Stimulated activated CD4-positive, alpha-beta T cell treated with anti-CD3 and anti-CD28 coated beads, Interleukin-15, amount 100 ng/mL, for 1 hour (primary cell): Measurements from ENCODE around the gene ATF6B.
"Not testable (repeated sequence)": the region's sequence is repeated elsewhere in the genome, so short reads cannot be mapped to it uniquely, and the experiment has no call there.

Experiments
- DNase-seq, 2 donors: peaks; one replicate each; pipeline ENCODE4 v3.0.0-alpha.2; 2020; ENCODE audit warnings: low read depth in 1 of 2, low spot score in 1 of 2

ATF6B gene

DNA sequence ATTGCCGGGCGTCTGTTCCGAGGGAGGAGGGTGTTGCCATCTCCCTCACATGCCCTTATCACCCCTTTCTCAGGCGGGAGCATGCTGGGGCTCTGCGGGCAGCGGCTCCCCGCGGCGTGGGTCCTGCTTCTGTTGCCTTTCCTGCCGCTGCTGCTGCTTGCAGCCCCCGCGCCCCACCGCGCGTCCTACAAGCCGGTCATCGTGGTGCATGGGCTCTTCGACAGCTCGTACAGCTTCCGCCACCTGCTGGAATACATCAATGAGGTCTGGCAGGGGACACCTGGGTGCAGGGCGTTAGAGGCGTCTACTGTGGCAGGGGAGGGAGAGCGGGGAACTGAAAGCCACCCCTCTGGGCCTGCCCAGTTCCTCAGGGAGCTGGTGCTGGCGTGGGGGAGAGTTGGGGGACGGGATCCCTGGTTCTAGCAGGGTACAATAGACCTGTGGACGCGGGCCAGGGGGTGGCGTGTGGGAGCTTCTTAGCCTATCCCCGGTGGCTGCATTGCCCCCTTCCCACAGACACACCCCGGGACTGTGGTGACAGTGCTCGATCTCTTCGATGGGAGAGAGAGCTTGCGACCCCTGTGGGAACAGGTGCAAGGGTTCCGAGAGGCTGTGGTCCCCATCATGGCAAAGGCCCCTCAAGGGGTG lies 26.6 kb upstream of the ATF6B start:
- DNase-seq: peak in 1 of 2 donors; percentile 36

DNA sequence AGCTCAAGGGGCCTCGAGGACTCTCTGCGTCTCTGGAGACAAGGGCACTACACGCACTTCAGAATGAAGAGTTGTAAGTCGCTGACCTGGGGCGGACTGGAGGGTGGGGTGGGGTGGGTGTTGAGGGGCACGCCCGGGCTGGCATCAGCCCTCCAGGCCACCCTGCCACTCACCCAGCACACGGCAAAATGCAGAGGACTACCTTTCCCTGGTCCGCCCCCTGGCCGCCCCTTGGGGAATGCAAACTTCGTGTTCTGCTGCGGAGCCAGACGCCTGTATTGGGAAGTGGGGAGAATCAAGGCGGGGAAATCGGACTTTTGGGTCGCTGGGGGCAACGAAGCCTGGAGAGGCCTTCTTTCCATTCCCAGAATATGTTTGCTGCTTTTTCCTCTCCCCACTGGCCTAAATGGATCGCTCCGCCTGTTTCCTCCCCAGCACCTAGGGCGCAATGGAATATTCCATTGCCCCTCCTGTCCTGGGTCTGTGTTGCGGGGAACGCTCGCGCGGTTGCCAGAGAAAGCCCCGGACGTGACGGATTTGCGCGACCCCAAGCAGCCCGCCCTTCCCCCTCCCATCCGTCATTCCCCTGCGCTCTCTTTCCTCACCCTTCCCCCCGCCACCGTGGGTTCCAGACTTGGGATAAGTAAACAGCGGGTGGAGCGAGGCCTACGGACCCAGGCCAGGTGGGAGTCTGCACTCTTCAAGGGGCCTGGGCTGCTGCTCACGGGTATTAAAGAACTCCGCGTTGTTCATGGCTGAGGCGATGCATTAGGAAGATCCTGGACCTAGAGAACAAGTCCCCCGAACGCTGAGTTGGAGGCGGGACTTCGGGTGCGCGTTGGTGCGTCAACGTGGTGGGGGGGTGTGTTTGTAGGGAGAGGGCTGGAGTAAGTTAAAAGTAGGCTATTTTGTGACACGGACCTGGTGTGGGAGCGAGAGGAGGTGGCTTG lies 25.8 kb upstream of the ATF6B start, which contains the start of gene PPT2:
PPT2 (plus strand) TSS at position 578 of the 950 bp plus-strand sequence. CDS start 454 bp downstream, outside the sequence.
- peak; percentile 37 to 48 for DNase-seq

DNA sequence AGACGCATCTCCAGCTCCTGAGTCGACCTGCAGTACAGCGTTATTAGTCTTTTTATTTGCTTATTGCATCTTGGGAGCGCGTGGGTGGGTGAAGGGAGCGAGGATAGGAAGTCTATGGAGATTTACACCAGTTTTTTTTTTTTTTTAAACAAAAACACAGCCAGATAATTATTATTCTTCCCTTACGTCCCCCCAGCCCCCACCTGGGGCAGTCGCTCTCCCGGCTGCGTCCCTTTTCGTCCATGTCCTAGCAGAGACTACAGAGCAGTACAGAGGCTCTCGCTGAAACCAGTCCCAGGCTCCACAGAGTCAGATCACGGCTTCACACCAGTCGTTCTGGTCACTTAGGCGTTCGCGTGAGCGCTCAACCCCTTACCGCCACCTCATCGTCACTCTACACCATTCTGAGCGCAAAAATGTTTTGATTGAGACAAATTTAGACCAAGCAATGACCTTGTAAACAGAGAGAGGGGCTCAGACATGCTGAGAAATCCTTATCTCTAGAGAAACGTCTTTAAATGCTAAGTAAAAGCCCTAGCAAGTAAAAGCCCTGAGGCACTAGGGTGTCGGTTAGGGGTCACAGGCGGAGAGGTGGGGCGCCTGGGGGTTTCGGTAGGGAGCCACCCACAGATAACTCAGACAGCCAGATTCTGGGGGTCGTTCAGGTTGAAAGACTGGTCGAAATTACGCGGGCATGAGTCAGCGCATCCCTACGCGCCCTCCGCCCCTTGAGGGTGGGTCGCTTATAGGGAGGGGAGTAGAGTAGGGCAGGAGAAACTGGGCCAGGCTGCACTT lies 24.9 kb upstream of the ATF6B start:
- DNase-seq: no peak

DNA sequence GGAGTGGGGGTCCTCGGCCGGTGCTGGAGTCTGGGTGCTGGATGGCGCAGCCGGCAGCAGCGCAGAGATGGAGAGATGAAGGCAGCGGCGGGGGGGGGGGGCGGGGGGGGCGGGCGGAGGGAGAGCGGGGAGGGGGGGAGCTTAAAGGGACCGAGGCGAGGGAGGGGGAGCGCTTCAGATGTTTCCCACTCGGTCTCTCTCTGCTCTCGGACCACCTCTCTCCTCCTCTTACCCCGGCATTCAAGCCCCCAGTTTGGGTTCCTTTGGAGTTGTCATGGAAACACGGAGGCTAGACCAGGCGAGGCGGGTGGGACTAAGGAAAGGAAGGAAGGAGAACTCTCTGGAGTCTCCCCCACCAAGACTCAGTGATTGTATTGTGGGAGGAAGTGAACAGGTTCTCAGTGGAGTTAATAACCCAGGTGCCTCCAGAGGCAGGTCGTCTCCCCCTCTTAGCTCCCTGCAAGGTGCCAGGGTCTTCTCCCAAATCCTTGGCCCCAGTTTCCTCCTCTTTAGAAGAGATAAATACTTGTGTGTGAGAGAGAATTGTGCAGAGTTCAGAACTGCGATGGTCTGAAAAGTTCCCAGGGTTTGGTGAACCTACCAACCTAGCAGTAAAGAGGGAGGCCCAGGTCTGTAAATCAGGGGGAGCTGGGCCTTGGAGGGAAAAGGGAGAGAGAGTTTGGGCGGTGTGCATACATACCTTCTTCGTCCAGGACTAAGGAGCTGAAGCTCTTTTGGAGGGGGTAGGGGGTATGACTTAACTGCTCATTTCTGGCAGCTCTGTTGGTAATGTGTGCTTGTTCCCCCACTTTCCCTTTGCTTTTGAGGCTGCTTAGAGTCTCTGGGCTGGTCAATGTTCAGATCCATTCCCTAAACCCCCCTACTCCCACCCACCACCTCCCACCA lies 24.1 kb upstream of the ATF6B start, which contains the start of gene PRRT1:
PRRT1 (minus strand) TSS at position 77 of the 906 bp plus-strand sequence. CDS start 112 bp downstream, outside the sequence.
- no peak for DNase-seq

DNA sequence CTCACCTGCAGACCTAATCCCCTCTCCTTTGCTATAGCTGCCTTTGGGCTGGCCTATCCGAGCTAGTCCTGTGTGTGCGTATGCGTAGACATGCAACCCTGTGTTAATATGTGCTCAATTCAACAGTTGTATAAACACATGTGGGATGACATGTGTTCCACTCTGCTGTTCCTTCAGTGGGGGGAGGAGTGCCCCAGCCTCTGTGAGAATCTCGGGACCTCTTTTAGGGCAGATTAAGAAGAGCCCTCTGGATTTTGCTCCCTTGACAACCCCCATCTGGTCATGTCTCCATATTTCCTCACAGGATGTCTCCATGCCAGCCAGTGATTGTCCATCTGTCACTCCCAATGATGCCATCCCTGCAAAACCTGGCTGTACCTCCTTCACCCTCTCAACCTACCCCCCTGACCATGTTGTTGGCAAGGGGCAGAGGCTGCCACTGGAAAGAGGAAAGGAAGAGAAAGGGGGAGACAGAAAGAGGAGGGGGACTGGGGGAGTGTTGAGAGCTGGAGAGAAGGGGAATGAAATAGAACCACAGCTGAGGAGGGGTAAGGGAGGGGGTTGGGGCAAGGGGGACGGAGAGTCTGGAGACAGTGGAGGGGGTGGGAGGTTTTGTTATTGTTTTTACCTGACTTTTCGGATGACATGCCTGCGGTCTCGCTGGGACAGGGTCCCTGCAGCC lies 23.3 kb upstream of the ATF6B start:
- DNase-seq: no peak

DNA sequence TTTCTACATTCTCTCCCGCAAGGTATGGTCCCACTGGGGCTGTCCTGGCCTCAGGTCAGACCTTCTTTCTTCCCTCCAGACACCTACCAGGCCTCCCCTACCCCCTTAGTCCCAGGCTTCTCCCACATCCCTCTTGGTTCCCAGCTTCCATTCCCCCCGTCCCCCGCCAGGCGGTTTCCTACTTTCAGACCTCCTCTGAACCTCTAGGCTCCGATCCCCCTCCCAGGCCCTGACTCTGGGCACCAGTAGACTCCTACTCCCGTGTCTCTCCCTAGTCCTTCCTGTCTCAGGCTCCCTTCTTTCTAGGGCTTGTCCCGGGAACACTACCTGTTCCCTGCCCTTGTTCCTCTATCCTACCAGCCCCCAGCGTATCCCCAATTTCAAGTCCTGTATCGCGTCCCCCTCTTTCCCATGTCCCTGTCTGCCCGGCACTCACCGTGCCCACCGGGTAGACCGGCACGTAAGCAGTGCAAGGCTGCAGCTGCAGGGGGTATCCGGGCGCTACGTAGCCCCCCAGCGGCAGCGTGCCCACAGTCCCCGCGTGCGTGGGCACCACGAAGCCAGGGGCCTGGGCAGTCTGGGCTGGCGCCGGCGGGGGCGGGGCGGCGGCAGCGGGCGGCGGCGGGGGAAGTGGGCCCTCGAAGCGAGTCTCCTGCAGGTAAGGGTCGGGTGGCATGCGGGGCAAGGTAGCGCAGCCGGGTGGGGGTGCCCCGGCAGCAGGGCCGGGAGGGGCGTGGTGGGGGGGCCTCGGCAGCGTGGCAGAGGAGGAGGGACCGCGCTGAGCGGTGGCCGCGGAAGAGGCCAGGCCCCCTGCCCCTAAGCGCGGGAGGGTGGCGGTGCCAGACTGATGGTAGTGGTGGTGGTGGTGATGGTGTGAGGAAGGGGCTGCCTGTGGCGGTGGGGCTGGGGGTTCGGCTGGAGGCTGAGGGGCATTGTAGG lies 22.2 kb upstream of the ATF6B start:
- DNase-seq: no peak

DNA sequence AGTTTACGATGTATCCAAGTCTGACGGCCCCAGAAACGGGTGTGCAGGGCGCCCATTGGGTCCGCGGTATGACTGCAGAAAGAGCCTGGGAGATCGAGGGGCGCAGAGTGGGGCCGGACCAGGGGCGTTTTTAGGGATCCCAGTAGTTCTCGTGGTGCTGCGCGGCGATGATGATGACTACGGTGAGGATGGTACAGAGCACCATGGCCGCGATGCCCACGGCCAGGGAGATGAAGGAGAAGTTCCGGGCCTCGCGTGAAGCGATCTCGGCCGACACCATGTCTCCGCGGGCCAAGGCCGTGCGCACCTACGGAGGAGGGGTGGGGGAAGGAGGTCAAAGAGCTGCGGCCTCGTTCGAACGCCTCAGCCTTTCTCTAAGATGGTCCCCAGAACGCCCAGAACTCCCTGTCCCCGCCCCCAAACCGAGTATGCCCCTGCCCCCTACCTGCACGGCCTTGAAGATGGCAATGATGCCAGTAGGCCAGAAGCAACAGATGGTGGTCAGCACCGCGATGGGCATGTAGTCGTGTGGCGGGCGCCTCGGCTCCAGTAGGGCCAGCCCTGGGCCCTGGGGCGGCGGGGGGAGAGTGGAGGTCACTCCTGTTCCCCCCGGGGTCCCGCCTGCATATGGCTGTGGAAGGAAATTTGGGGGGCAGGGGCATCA lies 21.2 kb upstream of the ATF6B start:
- no peak for DNase-seq

DNA sequence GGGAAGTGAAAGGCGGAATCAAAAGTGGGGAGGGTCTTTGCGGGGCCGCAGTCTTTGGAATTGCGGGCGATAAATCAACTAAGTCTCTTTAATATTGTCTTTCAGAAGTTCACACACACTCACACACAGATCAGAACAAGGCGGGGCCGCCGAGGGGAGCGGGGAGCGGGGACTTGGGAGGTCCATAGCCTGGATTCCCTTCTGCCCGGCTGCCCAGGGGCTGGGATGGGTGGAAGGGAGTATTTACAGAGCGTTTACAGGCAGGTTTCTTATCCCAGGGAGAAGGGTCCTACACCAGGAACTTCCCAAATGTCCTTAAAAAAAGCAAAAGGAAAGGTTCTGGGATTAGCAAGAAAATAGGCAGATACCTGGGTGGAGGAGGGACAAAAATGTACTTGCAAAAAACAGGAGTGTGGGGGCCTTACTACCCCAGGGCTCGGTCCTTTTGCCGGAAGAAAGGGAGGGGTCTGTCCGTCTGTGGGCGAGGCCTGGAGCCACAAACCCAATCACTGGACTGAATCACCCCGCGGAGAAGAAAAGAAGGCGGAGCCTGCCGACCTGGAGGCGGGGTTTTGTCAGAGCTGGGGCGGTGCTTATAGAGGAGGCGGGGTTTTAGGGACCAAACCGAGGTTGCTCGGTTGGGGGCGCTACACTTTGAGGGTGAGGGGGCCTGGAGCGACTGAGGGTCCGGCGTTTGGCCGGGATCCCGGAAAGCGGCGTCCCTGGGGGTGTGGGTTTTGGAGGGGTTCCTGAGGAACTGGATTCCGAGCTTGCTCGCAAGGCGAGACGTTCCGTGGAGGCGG lies 20.4 kb upstream of the ATF6B start:
- DNase-seq: peak; percentile 37 to 60

DNA sequence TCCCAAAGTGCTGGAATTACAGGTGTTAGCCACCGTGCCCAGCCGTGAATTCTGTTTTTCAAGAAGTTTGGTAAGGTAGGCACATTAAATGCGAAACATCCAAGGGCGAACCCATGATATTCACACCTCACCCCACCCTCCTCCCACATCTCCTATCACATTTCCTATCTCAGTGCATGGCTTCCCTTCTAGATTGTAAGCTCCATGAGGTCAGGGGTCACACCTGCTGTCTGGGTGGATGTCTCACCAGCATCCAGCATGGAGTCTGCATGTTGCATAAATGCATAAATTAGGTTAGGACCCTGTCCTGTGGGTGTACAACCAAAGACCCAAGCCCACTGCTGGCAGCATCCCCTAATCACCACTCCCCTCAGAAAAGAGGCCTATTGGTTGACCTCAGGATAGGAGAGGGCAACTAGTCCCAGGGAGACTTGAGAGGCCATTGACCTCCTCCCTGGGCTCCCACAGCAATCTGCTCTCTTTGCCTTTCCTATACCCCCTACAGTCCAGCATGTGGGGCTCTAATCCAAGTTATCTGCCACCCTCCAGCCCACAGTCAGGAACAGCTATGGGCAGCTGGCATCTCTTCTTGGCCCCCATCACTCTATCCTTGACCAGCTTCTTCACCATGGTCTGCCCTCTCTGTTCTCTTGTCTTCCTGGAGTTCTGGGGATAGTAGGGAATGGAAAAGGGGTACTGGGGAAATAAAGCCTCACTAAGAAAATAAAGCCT lies 19.5 kb upstream of the ATF6B start:
- no peak for DNase-seq

DNA sequence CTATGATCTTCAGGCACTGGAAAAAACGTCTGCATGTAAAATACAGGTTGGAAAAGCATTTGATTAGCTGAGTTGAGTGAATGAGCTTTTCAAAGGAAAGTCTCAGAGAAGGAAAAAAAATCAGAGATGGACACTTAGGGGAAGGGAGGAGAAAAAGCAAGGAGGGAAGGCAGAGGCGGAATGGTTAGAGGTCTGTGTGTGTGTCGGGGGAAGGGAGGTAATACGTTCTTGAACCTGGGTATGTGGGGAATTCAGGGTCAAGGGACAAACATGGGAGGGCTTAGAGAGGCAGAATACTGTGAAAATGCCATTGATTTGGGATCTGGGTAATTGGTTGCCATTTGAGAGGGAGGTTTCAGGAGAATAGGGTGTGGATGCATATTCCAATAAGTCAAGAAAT lies 18.6 kb upstream of the ATF6B start:
- no peak for DNase-seq

DNA sequence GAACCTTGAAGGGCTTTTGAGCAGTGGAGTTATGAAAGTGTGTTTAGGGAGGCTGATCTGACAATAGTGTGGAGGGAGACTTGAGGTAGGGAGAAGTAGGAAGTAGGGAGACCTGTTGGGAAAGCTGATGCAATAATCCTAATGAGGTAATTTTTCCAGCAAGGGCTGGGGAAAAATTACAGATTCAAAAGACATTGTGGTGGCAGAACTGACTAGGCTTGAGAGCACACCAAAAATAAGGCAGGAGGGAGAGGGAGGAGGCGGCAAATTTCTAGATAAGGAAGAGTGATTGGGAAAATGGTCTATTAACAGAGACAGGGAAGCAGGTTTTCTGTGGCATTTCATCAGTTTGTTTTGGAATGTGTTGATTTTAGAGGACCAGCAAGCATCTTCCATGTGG lies 18.2 kb upstream of the ATF6B start:
- DNase-seq: no peak

DNA sequence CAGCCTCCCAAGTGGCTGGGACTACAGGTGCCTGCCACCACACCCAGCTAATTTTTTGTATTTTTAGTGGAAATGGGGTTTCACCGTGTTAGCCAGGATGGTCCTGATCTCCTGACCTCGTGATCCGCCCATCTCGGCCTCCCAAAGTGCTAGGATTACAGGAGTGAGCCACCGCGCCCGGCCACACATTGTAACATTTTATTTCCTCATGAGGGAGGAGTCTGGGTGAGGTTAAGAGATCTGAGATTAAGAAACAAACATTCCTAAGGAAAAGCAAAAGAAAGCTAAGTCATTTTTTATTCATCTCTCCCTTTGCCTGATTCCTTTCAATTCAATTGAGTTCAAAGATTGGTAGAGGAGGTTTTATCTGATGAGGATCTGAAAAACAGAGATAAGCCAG lies 16.2 kb upstream of the ATF6B start:
- not testable (repeated sequence) for DNase-seq

DNA sequence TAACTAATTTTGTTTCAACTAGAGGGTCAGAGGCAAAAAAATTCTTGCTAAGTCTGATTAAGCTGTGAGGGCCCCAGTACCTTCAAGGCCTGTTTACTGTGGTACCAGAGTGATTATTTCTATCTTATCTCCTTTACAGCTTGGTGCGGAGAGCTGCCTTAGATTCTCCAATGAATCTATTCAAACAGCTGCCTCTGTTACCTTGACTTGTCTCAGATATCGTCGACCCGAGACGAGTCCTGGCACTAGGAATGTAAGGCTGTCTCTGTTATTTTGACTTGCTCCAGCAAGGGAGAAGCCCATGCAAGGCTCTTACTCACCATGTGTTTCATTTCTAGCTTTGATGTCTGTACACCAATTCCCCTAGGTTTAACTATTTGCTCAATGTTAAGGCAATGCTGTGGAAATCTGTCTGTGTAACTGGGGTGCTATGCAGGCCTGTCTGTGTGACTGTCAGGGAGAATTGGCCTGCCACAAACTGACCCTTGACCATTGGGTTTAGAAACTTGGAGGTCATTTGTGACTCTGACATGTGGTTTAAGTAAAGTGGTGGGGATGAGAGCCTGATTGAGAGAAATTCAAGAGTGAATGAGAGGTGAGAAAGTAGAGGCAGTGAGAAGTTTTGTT lies 12.5 kb upstream of the ATF6B start:
- no peak for DNase-seq

DNA sequence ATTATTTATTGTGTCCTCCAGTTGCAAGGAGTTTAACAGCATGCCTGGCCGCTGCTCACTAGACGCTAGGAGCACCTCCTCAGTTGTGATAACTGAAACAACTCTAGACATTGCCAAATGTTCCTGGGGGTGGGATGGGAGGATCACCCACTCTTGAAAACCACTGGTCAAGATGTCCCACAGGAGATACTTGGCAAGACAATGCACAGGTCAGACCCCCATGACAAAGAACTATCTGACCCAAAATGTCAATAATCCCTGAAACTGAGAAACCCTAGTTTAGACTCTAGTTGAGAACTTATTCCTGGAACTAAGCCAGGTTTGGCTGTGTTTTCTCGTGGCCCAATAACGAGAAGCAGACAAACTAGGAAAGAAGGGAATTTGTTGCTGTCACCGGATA lies 11.5 kb upstream of the ATF6B start:
- DNase-seq: no peak

DNA sequence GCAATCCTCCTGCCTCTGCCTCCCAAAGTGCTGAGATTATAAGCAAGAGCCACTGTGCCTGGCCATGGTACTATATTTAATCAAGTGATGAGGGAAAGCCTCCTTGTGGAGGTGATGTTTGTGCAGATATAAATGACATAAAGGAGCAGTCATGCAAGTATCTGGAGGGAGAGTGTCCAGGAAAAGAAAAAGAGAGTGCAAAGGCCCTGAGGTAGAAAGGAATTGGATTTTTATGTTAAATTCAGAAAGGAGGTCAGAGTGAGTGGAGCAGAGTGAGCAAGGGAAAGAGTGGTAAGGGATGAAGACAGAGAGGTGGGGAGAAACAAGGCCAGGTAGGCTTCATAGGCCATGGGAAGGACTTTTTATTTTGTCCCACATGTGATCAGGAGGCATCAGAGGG lies 9.4 kb upstream of the ATF6B start:
- DNase-seq: no peak

DNA sequence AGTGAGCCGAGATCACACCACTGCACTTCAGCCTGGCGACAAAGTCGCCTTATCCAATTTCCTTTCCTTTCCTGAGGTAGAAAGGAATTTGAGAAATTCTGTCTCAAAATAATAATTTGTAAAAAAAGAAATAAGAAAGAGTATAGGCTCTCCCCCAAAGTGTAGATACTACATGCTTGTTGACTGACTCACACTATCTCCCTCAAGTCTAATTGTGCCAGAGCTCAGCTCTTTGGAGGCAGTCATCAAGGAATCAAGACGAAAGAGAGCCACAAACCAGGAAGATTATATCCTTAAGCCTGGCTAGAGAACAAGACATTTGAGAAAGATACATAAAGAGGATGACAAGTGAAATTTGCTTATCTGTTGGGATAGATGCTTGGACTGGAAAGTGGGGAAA lies 5.7 kb upstream of the ATF6B start:
- no peak for DNase-seq
